G401.6 (cell line): ENCODE data around the gene MINK1.
A peak's percentile ranks its signal among the peaks of the same experiment; 100 is the strongest.
"Not testable (repeated sequence)": the region's sequence is repeated elsewhere in the genome, so short reads cannot be mapped to it uniquely, and the experiment has no call there.

Experiments
- FAIRE-seq: peaks from 2 replicates; lab custom pipeline; 2012; peaks lifted over from hg19 to GRCh38; lab: Jason Lieb, UNC

The MINK1 gene

DNA sequence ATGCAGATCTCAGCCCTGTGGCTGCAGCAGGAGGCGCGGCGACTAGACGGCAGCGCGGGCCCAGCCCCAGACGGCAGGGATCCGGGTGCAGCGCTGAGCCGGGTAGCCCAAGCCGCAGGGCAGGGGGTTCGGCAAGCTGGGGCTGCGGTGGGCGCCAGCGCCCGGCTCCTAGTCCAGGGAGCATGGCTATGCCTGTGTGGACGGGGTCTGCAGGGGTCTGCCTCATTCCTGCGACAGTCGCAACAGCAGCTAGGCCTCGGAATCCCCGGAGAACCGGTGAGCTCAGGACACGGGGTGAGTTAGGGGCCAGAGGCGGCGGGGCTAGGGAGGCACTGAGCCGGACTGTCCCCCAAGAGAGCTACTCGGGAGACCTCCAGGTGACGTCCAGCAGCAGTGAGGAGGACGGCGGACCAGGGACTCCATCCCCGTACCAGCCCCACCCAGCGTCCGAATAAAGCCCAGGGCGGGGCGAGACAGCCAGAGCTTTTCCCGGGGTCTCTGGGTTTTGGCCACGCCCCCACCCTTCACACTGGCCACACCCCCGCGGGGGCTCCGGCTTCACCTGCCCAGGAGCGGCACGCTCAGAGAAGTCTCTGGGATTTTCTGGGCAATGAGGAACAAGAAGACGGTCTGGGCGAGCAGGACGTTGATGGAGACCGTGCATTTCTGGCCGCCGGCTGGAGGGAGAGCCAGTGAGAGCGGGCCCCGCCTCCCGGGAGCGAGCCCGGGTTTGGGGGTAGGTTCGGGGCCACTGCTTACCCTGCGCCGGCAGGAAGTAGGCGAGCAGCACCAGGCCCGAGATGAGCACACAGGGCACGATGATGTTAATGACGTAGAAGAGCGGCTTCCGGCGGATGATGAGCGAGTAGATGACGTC is 67.3 kb downstream of the MINK1 start:
- no peak for FAIRE-seq

- FAIRE-seq, result no peak
Observed at GRCh38 chr17:4901108-4901647, 68.0 kb downstream of the MINK1 start.

GRCh38 chr17:4901648-4902344 is 68.7 kb downstream of the MINK1 start:
- FAIRE-seq, result no peak

- no peak for FAIRE-seq
Observed at GRCh38 chr17:4902540-4902939, 69.4 kb downstream of the MINK1 start.

- peak; percentile 94 for FAIRE-seq
Observed at GRCh38 chr17:4903051-4903818, 70.1 kb downstream of the MINK1 start, which contains the start of gene CHRNE. Gene CHRNE (minus strand): TSS chr17:4903098. CDS start chr17:4903063, 35 bp downstream.

DNA sequence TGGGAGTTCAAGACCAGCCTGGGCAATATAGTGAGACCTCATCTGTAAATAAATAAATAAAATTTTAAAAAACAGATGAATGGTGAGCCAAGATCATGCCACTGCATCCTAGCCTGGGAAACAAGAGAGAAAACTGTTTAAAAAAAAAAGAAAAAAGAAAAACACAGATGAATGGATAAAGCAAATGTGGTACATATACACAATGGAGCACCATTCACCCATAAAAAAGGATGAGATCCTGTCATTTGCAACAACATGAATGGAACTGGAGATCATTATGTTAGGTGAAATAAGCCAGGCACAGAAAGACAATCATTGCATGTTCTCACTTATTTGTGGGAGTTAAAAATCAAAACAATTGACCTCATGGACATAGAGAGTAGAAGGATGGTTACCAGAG is 73.5 kb downstream of the MINK1 start:
- FAIRE-seq, result not testable (repeated sequence)

GRCh38 chr17:4908301-4908700 is 75.2 kb downstream of the MINK1 start:
- no peak for FAIRE-seq

- peak; percentile 94 for FAIRE-seq
Observed at GRCh38 chr17:4908711-4909496, 75.8 kb downstream of the MINK1 start.

- no peak for FAIRE-seq
Observed at GRCh38 chr17:4913994-4914393, 80.9 kb downstream of the MINK1 start.

- FAIRE-seq, result not testable (repeated sequence)
Observed at GRCh38 chr17:4914551-4914950, 81.4 kb downstream of the MINK1 start.

GRCh38 chr17:4919511-4920047 is 86.4 kb downstream of the MINK1 start:
- FAIRE-seq, result no peak

GRCh38 chr17:4920351-4921048 is 87.4 kb downstream of the MINK1 start:
- FAIRE-seq, result no peak

DNA sequence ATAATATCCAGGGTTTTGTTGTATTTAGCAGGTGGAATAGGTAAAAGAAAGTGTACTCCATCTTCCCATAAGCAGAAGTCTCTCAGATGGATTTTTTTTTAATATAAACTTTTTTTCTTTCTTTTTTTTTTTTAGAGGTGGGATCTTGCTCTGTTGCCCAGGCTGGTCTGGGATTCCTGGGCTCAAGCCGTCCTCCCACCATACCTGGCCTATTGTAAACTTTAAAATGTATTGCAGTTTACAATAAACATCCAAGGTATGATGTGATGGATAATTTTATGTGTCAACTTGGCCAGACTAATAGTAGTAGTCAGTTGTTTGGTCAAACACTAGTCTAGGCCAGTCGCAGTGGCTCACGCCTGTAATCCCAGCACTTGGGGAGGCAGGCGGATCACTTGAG is 88.2 kb downstream of the MINK1 start:
- FAIRE-seq, result no peak

DNA sequence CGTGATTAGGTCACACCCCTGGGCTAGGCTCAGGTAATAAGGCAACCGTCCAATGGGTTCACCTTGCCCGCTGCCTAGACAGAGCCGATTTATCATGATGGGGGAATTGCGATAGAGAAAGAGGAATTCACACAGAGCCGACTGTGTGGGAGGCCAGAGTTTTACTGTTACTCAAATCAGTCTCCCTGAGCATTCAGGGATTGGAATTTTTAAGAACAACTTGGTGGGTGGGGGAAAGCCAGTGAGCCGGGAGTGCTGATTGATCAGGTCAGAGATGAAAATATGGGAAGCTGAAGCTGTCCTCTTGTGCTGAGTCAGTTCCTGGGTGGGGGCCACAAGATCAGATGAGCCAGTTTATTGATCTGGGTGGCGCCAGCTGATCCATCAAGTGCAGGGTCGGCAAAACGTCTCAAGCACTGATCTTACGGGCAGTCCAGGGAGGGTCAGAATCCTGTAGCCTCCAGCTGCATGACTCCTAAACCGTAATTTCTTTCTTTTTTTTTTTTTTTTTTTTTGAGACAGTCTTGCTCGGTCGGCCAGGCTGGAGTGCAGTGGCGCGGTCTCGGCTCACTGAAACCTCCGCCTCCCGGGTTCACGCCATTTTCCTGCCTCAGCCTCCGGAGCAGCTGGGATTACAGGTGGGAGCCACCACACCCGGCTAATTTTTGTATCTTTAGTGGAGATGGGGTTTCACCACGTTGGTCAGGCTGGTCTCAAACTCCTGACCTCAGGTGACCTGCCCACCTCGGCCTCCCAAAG is 93.6 kb downstream of the MINK1 start:
- FAIRE-seq, result not testable (repeated sequence)

GRCh38 chr17:4928881-4929280 is 95.7 kb downstream of the MINK1 start:
- no peak for FAIRE-seq

- no peak for FAIRE-seq
Observed at GRCh38 chr17:4931963-4932362, 98.8 kb downstream of the MINK1 start, which contains the start of gene GP1BA. Gene GP1BA (plus strand): TSS chr17:4932277. CDS start chr17:4932605, 328 bp downstream.

GRCh38 chr17:4932756-4933155 is 99.6 kb downstream of the MINK1 start:
- FAIRE-seq, result no peak

DNA sequence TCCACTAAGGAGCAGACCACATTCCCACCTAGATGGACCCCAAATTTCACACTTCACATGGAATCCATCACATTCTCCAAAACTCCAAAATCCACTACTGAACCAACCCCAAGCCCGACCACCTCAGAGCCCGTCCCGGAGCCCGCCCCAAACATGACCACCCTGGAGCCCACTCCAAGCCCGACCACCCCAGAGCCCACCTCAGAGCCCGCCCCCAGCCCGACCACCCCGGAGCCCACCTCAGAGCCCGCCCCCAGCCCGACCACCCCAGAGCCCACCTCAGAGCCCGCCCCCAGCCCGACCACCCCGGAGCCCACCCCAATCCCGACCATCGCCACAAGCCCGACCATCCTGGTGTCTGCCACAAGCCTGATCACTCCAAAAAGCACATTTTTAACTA is 100.5 kb downstream of the MINK1 start:
- no peak for FAIRE-seq

DNA sequence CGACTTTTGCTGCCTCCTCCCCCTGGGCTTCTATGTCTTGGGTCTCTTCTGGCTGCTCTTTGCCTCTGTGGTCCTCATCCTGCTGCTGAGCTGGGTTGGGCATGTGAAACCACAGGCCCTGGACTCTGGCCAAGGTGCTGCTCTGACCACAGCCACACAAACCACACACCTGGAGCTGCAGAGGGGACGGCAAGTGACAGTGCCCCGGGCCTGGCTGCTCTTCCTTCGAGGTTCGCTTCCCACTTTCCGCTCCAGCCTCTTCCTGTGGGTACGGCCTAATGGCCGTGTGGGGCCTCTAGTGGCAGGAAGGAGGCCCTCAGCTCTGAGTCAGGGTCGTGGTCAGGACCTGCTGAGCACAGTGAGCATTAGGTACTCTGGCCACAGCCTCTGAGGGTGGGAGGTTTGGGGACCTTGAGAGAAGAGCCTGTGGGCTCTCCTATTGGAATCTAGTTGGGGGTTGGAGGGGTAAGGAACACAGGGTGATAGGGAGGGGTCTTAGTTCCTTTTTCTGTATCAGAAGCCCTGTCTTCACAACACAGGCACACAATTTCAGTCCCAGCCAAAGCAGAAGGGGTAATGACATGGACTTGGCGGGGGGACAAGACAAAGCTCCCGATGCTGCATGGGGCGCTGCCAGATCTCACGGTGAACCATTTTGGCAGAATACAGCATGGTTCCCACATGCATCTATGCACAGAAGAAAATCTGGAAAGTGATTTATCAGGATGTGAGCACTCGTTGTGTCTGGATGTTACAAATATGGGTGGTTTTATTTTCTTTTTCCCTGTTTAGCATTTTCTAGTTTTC is 101.2 kb downstream of the MINK1 start:
- no peak for FAIRE-seq
